Activated naive CD4-positive, alpha-beta T cell treated with anti-CD3 and anti-CD28 coated beads, Interleukin-2, amount 10 ng/mL, durations not matched to agents 7 days and 5 days (primary cell): ENCODE results near the gene F8A3.
"Not testable (repeated sequence)": the region's sequence is repeated elsewhere in the genome, so short reads cannot be mapped to it uniquely, and the experiment has no call there.

Experiments
- CTCF ChIA-PET: fragments of 350-600 bp; sonication (Branson Sonifier 250); formaldehyde crosslinking; loops from one replicate; lab custom pipeline; 2021; ENCODE audit warnings: antibody characterized with exemption; lab: Charles Lee
- DNase-seq: peaks from one replicate; pipeline ENCODE4 v3.0.0-alpha.2; 2020
- H3K27ac Mint-ChIP-seq: one replicate; pipeline ENCODE4 v1.8.0; 2021; ENCODE audit warnings: mild to moderate bottlenecking, moderate library complexity, mixed read lengths
- H3K27me3 Mint-ChIP-seq: one replicate; pipeline ENCODE4 v1.8.0; 2021; ENCODE audit warnings: mild to moderate bottlenecking, mixed read lengths
- H3K36me3 Mint-ChIP-seq: one replicate; pipeline ENCODE4 v1.8.0; 2021; ENCODE audit warnings: mixed read lengths
- H3K4me1 Mint-ChIP-seq: one replicate; pipeline ENCODE4 v1.8.0; 2021; ENCODE audit warnings: mixed read lengths
- H3K4me3 Mint-ChIP-seq: one replicate; pipeline ENCODE4 v1.8.0; 2021; ENCODE audit warnings: mild to moderate bottlenecking, moderate library complexity, mixed read lengths
- H3K9me3 Mint-ChIP-seq: one replicate; pipeline ENCODE4 v1.8.0; 2021; ENCODE audit warnings: mixed read lengths

The F8A3 gene

GRCh38 chrX:155458471-155458870, at the start of gene F8A3:
TSS of gene F8A3 (minus strand) at chrX:155458620. CDS start at chrX:155458600, 20 bp downstream.
- H3K27ac Mint-ChIP-seq, H3K4me3 Mint-ChIP-seq, DNase-seq, CTCF ChIA-PET, H3K27me3 Mint-ChIP-seq, H3K9me3 Mint-ChIP-seq, H3K36me3 Mint-ChIP-seq, H3K4me1 Mint-ChIP-seq: not testable (repeated sequence)

DNA sequence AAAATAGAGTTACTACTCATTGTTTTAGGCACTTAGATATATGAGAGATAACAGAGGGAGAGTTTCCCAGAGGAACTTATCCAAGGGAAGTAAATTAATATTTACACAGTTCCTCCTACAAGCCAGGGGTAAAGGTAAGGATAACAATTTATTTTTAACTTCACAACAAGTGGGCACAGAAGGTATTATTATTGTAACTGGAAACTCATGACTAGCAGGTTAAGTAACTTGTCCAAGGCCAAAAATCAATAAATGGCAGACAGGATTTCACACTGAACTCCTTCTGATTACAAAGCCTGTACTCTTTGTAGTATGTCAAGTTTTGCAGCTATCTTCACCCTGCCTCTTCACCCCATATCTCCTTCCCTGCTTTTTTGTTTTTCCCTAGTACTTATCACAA, 46.9 kb upstream of the F8A3 start:
- Mint-ChIP-seq H3K36me3 (peaks cover 22% of the 10 kb centered on the region), H3K4me3 (no peak overlapping the region), H3K9me3 (no peaks in the 10 kb centered on the region), H3K4me1 (no peaks in the 10 kb centered on the region), H3K27me3 (no peaks in the 10 kb centered on the region), H3K27ac (no peak overlapping the region)
- no peak for DNase-seq
- CTCF ChIA-PET: no interaction called here

DNA sequence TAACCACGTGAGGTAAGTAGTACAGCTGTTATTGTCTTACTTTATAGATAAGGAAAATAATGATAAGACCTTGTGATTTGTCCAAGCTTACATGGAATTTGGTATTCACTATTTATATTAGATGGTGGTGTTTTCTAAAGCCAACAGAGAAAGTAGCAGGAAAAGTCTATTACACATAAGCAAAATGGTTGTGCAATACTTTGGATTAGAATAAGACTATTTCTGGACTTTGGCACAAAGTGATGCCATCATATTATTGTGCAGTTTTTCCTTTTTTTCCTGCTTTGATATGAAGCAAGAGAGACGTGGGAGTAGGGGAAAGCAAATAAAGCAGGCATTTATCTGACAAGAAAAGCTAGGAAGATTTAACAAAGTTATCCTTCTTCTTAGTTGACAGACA, 36.7 kb upstream of the F8A3 start:
- H3K36me3 Mint-ChIP-seq, H3K4me3 Mint-ChIP-seq, CTCF ChIA-PET, H3K27me3 Mint-ChIP-seq, H3K27ac Mint-ChIP-seq, H3K4me1 Mint-ChIP-seq, H3K9me3 Mint-ChIP-seq, DNase-seq: not testable (repeated sequence)

GRCh38 chrX:155491421-155491820, 33.0 kb upstream of the F8A3 start:
- H3K27ac Mint-ChIP-seq, DNase-seq, H3K27me3 Mint-ChIP-seq, H3K4me1 Mint-ChIP-seq, H3K4me3 Mint-ChIP-seq, CTCF ChIA-PET, H3K36me3 Mint-ChIP-seq, H3K9me3 Mint-ChIP-seq: not testable (repeated sequence)

DNA sequence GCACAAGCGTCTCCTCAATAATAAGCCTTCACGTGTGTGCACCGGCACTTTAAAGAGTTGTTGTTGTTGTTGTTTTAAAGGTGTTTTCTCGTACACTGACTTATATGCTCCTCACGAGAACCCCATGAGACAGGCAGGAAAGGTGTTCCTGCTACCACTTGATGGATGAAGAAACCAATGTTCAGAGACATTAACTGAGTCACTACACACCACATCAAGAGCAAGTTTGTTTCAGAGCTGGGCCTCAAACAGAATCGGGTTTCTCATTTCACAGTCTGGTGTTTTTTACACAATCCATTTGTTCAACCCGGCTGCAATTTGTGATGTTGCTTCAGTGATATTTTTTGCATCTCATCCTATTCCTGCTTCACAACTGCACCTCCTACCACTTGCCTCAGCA, 18.7 kb upstream of the F8A3 start:
- CTCF ChIA-PET, H3K27ac Mint-ChIP-seq, H3K9me3 Mint-ChIP-seq, H3K4me1 Mint-ChIP-seq, H3K27me3 Mint-ChIP-seq, DNase-seq, H3K4me3 Mint-ChIP-seq, H3K36me3 Mint-ChIP-seq: not testable (repeated sequence)

- H3K4me3 Mint-ChIP-seq, H3K4me1 Mint-ChIP-seq, H3K27ac Mint-ChIP-seq, DNase-seq, H3K9me3 Mint-ChIP-seq, CTCF ChIA-PET, H3K27me3 Mint-ChIP-seq, H3K36me3 Mint-ChIP-seq: not testable (repeated sequence)
Measured at GRCh38 chrX:155466269-155466938, 8.0 kb upstream of the F8A3 start.

DNA sequence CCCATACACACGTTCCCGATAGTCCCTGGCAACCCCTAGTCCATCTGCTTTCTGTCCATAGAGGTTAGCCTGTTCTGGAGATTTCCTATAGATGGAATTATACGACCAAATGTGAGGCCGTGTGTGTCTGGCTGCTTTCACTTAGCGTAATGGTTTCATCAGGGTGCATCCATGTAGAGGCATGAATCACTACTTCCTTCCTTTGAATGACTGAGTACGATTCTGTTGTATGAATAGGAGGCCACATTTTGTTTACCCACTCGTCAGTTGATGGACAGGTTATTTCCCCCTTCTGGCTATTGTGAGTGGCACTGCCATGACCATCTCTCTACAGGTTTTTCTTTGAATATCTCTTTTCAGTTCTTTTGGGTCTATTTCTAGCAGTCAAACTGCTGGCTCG, 2.1 kb upstream of the F8A3 start:
- H3K9me3 Mint-ChIP-seq, CTCF ChIA-PET, DNase-seq, H3K4me3 Mint-ChIP-seq, H3K4me1 Mint-ChIP-seq, H3K27ac Mint-ChIP-seq, H3K27me3 Mint-ChIP-seq, H3K36me3 Mint-ChIP-seq: not testable (repeated sequence)

GRCh38 chrX:155457761-155458447, 516 bp downstream of the F8A3 start:
- DNase-seq, H3K27ac Mint-ChIP-seq, H3K9me3 Mint-ChIP-seq, H3K36me3 Mint-ChIP-seq, H3K27me3 Mint-ChIP-seq, H3K4me1 Mint-ChIP-seq, H3K4me3 Mint-ChIP-seq, CTCF ChIA-PET: not testable (repeated sequence)

- Mint-ChIP-seq H3K9me3 (peaks cover 11% of the 10 kb centered on the region), H3K4me3 (no peak overlapping the region), H3K27ac (no peak overlapping the region), H3K4me1 (no peaks in the 10 kb centered on the region), H3K36me3 (peaks cover 3% of the 10 kb centered on the region), H3K27me3 (no peaks in the 10 kb centered on the region)
- no peak for DNase-seq
- CTCF ChIA-PET: no interaction called here
Measured at GRCh38 chrX:155441097-155441496, 17.3 kb downstream of the F8A3 start.

GRCh38 chrX:155435744-155436112, 22.7 kb downstream of the F8A3 start:
- Mint-ChIP-seq H3K36me3 (peaks cover 3% of the 10 kb centered on the region), H3K4me3 (no peak overlapping the region), H3K9me3 (peaks cover 2% of the 10 kb centered on the region), H3K27me3 (no peaks in the 10 kb centered on the region), H3K27ac (no peak overlapping the region), H3K4me1 (no peaks in the 10 kb centered on the region)
- CTCF ChIA-PET: no interaction called here
- DNase-seq: no peak

DNA sequence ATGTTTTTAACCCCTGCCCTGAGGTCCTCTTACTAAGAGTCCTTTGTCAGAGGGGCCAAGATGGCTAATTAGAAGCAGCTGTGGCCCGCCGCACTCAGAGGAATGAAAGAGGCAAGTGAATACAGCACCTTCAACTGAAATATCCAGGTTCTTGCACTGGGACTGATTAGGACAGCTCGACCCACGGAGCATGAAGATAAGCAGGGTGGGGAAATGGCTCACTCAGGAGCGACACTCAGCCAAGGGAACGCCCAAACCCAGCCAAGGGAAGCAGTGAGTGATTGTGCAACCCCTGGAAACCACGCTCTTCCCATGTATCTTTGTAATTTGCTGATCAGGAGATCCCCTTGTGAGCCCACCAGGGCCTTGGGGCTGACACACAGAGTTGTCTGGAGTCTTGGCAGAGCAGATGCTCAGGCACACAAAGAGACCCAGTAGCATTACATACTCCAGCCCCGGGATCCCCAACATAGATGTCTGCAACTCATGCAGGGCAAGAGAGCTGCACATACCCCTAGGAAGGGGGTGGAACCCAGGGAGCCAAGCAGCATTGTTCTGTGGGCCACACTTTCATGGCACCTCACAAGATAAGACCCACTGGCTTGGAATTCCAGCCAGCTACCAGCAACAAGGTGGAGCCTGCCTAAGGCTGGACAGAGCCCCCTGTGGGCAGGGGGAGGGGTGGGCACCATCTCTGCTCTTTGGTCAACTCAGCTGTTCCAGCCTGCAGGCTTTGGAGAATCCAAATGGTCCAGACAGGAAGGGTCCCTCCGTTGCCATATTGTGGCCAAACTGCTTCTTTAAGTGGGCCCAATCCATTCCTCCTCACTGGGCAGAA, 23.3 kb downstream of the F8A3 start:
- peaks cover 1% of the 10 kb centered on the region for H3K9me3 Mint-ChIP-seq
- no peak overlapping the region for H3K27ac Mint-ChIP-seq
- DNase-seq: no peak
- CTCF ChIA-PET: no interaction called here
- H3K4me1 Mint-ChIP-seq: no peaks in the 10 kb centered on the region
- no peaks in the 10 kb centered on the region for H3K27me3 Mint-ChIP-seq
- peaks cover under 1% of the 10 kb centered on the region for H3K36me3 Mint-ChIP-seq
- no peak overlapping the region for H3K4me3 Mint-ChIP-seq

DNA sequence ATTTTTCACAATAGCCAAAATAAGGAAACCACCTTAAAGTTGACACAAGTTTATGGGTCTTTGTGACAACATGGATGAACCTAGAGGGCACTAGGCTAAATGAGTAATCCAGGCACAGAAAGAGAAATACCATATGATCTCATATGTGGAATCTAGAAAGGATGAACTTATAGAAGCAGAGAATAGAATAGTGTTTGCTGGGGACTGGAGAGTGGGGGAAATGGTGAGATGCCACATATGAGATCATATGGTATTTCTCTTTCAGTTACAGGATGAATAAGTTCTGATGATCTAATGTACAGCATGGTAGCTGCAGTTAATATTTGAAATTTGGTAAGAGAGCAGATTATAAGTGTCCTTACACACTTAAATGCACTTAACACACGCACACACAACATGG, 40.7 kb downstream of the F8A3 start:
- no peak overlapping the region for H3K27ac Mint-ChIP-seq
- no peak for DNase-seq
- H3K4me1 Mint-ChIP-seq: no peaks in the 10 kb centered on the region
- no peaks in the 10 kb centered on the region for H3K27me3 Mint-ChIP-seq
- no peaks in the 10 kb centered on the region for H3K9me3 Mint-ChIP-seq
- no peaks in the 10 kb centered on the region for H3K36me3 Mint-ChIP-seq
- H3K4me3 Mint-ChIP-seq: no peak overlapping the region
- CTCF ChIA-PET: no interaction called here
